Pancreas (tissue), 10 donors: Measurements from ENCODE around the gene LLGL2. TPM values are rescaled to one million over a fixed set of nuclear protein-coding genes. Genes with fewer than 3 reads are reported as not detected.

Experiments
- ATAC-seq, 4 donors: fragments of 200-7000 bp; cut with Tn5 transposase; one replicate each; pipeline versions ENCODE4 v1.8.0 to v1.9.1; 2020; ENCODE audit warnings: mild to moderate bottlenecking in 4 of 4, moderate library complexity in 4 of 4
- DNase-seq, 6 donors: peaks; one replicate each; pipeline ENCODE4 v3.0.0-alpha.2; 2020
- FAIRE-seq: peaks from 2 replicates; lab custom pipeline; 2012; peaks lifted over from hg19 to GRCh38; lab: Jason Lieb, UNC
- H3K27ac ChIP-seq, 4 donors: fragments of 200-600 bp; sonication (generic); 1 replicate in 3 of 4; 2 replicates in 1 of 4; pipeline versions ENCODE4 v1.5.0 to v1.8.0; 2020
- H3K27me3 ChIP-seq, 4 donors: fragments of 200-600 bp; one replicate each; pipeline ENCODE4 v1.8.0; 2021
- H3K36me3 ChIP-seq, 3 donors: fragments of 200-600 bp; sonication (generic) in 1 of 3; one replicate each; pipeline versions ENCODE4 v1.5.0 to v1.8.0; 2020 to 2021
- H3K4me1 ChIP-seq, 3 donors: fragments of 200-600 bp; one replicate each; pipeline ENCODE4 v1.8.0; 2021
- H3K4me3 ChIP-seq, 4 donors: fragments of 200-600 bp; sonication (generic) in 2 of 4; one replicate each; pipeline versions ENCODE4 v1.5.0 to v1.8.0; 2020 to 2021
- H3K9me3 ChIP-seq, 4 donors: fragments of 200-600 bp; one replicate each; pipeline ENCODE4 v1.8.0; 2021
- CTCF ChIP-seq, 4 donors: fragments of 200-600 bp; sonication (generic) in 3 of 4; IDR thresholded peaks; one replicate each; pipeline versions ENCODE4 v1.5.0 to v1.8.0; 2021; ENCODE audit warnings: antibody characterized with exemption in 4 of 4
- WGBS, 2 donors: extraction: QIAGEN DNeasy Blood & Tissue Kit; methylation state at CpG; one replicate each; pipeline ENCODE4 v1.1.7; 2013; 5-methylcytosine and 5-hydroxymethylcytosine counted together
- intact Hi-C, 3 donors: fragments of 100-400 bp; cut with DNase I; formaldehyde crosslinking; loops; one replicate each; pipeline versions ENCODE4 v1.11.1 to v1.14.2; 2022
- polyA plus RNA-seq, 2 donors: library from polyadenylated mRNA; stranded (reverse); fragments of 200-250 nt; gene quantifications; one replicate each; pipeline ENCODE4 v1.2.3, GENCODE V29; 2013
- total RNA-seq, 6 donors: library from RNA; stranded (reverse); fragmentation: NEBNext Ultra II Directional in 4 of 6; extraction: Animal tissue kit (Norgen Biotek cat#: 25700) in 4 of 6; gene quantifications; one replicate each; pipeline versions ENCODE4 v1.2.1 to v1.2.4, GENCODE V29; 2021 to 2023
- donor health status: healthy with polysubstance abuse.
- donor health status: DM: no; HTN: no; CAD: no; lungs with moderate emphysema.
- donor health status: DM: no; HTN: no; CAD: no.
- donor health status: control.
- donor health status: control.
- donor health status: Bipolar disorder and iron deficiency.
- donor health status: DM: yes; HTN: yes; CAD: no.
- donor health status: DM: no; HTN: no; CAD: no.
- donor health status: DM: no; HTN: no; CAD: no.
- donor health status: DM: yes; HTN: yes; CAD: no.

LLGL2 gene
- total and polyA plus RNA-seq, 8 donors, result 87.8 to 296 (median 112) TPM

- ATAC-seq, result no peak
- peaks cover 0 to 4% (median 0%) of the 10 kb centered on the region in 3 donors for H3K36me3 ChIP-seq
- WGBS, 2 donors, result 80 to 87% methylated on average over 20 of the region's 20 CpGs
Observed at GRCh38 chr17:75611851-75612429, 86.4 kb downstream of the LLGL2 start.

GRCh38 chr17:75612906-75613626 is 87.6 kb downstream of the LLGL2 start:
- no peak for ATAC-seq

More at GRCh38 chr17:75611851-75612429, 86.4 kb downstream of the LLGL2 start:
- DNase-seq, result peak in 1 of 6 donors; percentile 58
- Histone ChIP-seq H3K4me1 (no peaks in the 10 kb centered on the region), H3K4me3 (no peak overlapping the region), H3K27me3 (no peaks in the 10 kb centered on the region), H3K9me3 (no peaks in the 10 kb centered on the region), H3K27ac (no peak overlapping the region)
- FAIRE-seq, result no peak
- intact Hi-C loops, result no loop called here
- no peak for TF ChIP-seq CTCF (IDR thresholded peaks at IDR 0.05)

DNA sequence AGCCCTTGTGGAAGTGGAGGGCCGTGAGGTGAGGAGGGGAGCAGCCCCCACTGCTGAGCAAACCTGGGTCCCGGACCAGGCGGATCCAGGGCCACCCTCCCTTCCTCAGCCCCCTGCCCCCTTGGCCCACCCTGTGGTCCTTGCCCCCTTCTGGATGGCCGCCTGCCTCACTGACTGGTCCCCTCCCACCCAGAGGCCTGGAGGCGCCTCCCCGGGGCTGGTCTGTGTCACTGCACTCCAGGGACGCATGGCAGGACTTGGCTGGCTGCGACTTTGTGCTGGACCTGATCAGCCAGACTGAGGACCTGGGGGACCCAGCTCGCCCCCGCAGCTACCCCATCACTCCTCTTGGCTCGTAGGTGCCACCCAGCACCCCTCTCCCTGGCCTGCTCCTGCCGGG is 88.5 kb downstream of the LLGL2 start:
- H3K4me1 ChIP-seq, result no peaks in the 10 kb centered on the region
- DNase-seq (peak in 1 of 6 donors; percentile 72), FAIRE-seq (no peak), ATAC-seq (no peak)
- peaks cover 0 to 4% (median 0%) of the 10 kb centered on the region in 3 donors for H3K36me3 ChIP-seq
- H3K27ac ChIP-seq, result no peak overlapping the region
- H3K4me3 ChIP-seq, result no peak overlapping the region
- intact Hi-C loops, result no loop called here
- 79 to 81% methylated on average over 8 to 12 of the region's 12 CpGs for WGBS, 2 donors
- H3K9me3 ChIP-seq, result no peaks in the 10 kb centered on the region
- TF ChIP-seq CTCF (IDR thresholded peaks at IDR 0.05), result no peak
- no peaks in the 10 kb centered on the region for H3K27me3 ChIP-seq

More at GRCh38 chr17:75612906-75613626, 87.6 kb downstream of the LLGL2 start:
- Histone ChIP-seq H3K4me3 (no peak overlapping the region), H3K27me3 (no peaks in the 10 kb centered on the region), H3K36me3 (peaks cover 0 to 4% (median 0%) of the 10 kb centered on the region in 3 donors), H3K4me1 (no peaks in the 10 kb centered on the region), H3K9me3 (no peaks in the 10 kb centered on the region), H3K27ac (no peak overlapping the region)
- FAIRE-seq (no peak), DNase-seq (peak in 1 of 6 donors; percentile 62)
- no peak for TF ChIP-seq CTCF (IDR thresholded peaks at IDR 0.05)
- WGBS, 2 donors, result 86 to 90% methylated on average over 26 to 27 of the region's 27 CpGs
- intact Hi-C loops, result no loop called here

GRCh38 chr17:75614556-75615270 is 89.2 kb downstream of the LLGL2 start:
- WGBS, 2 donors, result 72 to 84% methylated on average over 15 to 19 of the region's 19 CpGs
- intact Hi-C loops, result no loop called here
- H3K36me3 ChIP-seq, result peaks cover 0 to 4% (median 0%) of the 10 kb centered on the region in 3 donors
- H3K4me1 ChIP-seq, result no peaks in the 10 kb centered on the region
- TF ChIP-seq CTCF (IDR thresholded peaks at IDR 0.05), result no peak
- ATAC-seq, result no peak
- H3K9me3 ChIP-seq, result no peaks in the 10 kb centered on the region
- no peak overlapping the region for H3K4me3 ChIP-seq
- no peaks in the 10 kb centered on the region for H3K27me3 ChIP-seq
- no peak overlapping the region for H3K27ac ChIP-seq
- peak in 1 of 6 donors; percentile 71 for DNase-seq
- no peak for FAIRE-seq
